ENCODE measurements around the gene PRPSAP2. TPM values are rescaled to one million over a fixed set of nuclear protein-coding genes. Genes with fewer than 3 reads are reported as not detected.

PRPSAP2 gene
- total RNA-seq, 1 experiment from 2014 or later = 24.6 TPM

DNA sequence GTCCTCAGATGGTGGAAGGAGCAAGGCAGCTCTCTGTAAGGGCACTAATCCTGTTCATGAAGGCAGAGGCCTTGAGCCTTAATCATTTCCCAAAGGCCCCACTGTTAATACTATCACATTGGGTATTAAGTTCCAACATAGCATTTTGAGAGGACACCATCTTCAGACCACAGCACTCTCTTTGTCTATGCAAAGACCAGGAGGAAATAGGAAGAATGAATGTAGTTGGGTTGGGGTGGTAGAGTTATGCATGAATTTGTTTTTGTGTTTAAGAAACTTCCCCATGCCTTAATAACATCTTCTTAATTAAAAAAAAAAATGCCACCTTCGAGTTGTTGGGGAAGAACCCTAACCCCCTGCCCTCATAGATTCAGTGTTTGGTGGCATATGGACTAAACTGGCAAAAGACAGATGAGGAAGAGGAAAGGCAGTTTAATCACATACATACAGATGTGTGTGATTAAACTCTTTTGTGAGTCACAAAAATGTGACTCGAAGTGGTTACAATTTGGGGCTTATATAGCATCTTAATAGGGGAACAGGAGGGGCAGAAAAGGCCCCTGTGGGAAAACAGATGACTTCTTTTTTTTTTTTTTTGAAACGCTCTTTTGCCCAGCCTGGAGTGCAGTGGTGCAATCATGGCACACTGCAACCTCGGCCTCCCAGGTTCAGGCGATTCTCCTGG is 59.0 kb downstream of the PRPSAP2 start:
- Mint-ChIP-seq H3K36me3 (ENCODE audit: insufficient read depth, unreplicated experiment) (peaks cover 27% of the 10 kb centered on the region), H3K4me3 (ENCODE audit: low read depth, unreplicated experiment) (no peak overlapping the region), H3K27me3 (ENCODE audit: unreplicated experiment) (no peaks in the 10 kb centered on the region), H3K4me1 (ENCODE audit: low read depth, unreplicated experiment) (peaks cover 18% of the 10 kb centered on the region), H3K9me3 (ENCODE audit: low read depth, unreplicated experiment) (no peaks in the 10 kb centered on the region), H3K27ac (ENCODE audit: unreplicated experiment) (no peak overlapping the region)
- DNase-seq = no peak
- intact Hi-C loops (cut with micrococcal nuclease; ENCODE audit: unreplicated experiment) = no loop called here
- TF ChIP-seq, protein P1, sequence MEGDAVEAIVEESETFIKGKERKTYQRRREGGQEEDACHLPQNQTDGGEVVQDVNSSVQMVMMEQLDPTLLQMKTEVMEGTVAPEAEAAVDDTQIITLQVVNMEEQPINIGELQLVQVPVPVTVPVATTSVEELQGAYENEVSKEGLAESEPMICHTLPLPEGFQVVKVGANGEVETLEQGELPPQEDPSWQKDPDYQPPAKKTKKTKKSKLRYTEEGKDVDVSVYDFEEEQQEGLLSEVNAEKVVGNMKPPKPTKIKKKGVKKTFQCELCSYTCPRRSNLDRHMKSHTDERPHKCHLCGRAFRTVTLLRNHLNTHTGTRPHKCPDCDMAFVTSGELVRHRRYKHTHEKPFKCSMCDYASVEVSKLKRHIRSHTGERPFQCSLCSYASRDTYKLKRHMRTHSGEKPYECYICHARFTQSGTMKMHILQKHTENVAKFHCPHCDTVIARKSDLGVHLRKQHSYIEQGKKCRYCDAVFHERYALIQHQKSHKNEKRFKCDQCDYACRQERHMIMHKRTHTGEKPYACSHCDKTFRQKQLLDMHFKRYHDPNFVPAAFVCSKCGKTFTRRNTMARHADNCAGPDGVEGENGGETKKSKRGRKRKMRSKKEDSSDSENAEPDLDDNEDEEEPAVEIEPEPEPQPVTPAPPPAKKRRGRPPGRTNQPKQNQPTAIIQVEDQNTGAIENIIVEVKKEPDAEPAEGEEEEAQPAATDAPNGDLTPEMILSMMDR (IDR thresholded peaks at IDR 0.05; ENCODE audit: unreplicated experiment) = no peak
- BruUV-seq (replicated peaks) = no TSS peak
- CTCF ChIA-PET = no interaction called here

DNA sequence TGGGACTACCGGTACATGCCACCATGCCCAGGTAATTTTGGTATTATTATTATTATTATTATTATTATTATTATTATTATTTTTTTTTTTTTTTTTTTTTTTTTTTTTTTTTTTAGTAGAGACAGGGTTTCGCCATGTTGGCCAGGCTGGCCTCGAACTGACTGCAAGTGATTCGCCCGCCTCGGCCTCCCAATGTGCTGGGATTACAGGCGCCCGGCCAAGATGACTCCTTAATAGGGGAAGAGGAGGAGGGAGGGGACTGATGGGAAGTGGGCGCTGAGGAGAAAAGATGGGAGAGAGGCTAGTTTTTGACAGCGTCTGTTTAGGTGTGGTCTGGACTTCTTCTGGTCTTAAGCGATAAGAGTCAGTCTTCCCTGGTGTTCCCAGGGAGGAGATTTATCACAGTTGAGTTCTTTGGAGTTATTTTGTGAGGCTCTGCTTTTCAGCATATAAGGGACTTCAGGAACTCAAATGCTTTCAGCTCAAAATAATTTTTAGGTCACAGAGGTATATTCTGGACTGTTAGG is 59.6 kb downstream of the PRPSAP2 start:
- TF ChIP-seq, protein P1 (IDR thresholded peaks at IDR 0.05; ENCODE audit: unreplicated experiment) = no peak
- intact Hi-C loops (cut with micrococcal nuclease; ENCODE audit: unreplicated experiment) = no loop called here
- Mint-ChIP-seq H3K27me3 (ENCODE audit: unreplicated experiment) (no peaks in the 10 kb centered on the region), H3K27ac (ENCODE audit: unreplicated experiment) (no peak overlapping the region), H3K9me3 (ENCODE audit: low read depth, unreplicated experiment) (no peaks in the 10 kb centered on the region), H3K4me1 (ENCODE audit: low read depth, unreplicated experiment) (peaks cover 22% of the 10 kb centered on the region), H3K4me3 (ENCODE audit: low read depth, unreplicated experiment) (no peak overlapping the region), H3K36me3 (ENCODE audit: insufficient read depth, unreplicated experiment) (peaks cover 33% of the 10 kb centered on the region)
- no TSS peak for BruUV-seq (replicated peaks)
- CTCF ChIA-PET = no interaction called here
- no peak for DNase-seq

DNA sequence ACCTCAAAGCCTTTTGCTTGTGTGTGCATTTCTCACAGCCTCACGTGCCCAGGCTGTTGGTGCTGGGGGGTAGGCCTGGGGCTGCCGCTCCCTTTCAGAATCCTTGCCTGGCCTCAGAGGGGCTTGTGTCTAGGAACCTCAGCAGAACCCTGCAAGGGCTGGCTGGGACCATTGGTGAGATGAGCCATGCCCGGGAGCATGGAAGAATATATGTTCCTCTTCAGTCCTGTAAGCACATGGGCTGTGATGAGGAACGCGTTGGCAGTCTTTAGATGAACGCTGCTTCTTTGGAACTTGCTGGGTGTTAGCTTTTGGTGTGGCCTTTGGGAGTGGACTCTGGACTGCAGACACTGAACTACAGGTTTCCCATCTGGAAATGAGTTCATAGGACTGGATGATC is 62.0 kb downstream of the PRPSAP2 start:
- Mint-ChIP-seq H3K36me3 (ENCODE audit: insufficient read depth, unreplicated experiment) (peaks cover 23% of the 10 kb centered on the region), H3K9me3 (ENCODE audit: low read depth, unreplicated experiment) (no peaks in the 10 kb centered on the region), H3K4me3 (ENCODE audit: low read depth, unreplicated experiment) (no peak overlapping the region), H3K4me1 (ENCODE audit: low read depth, unreplicated experiment) (peaks cover 22% of the 10 kb centered on the region), H3K27me3 (ENCODE audit: unreplicated experiment) (no peaks in the 10 kb centered on the region), H3K27ac (ENCODE audit: unreplicated experiment) (peak overlapping the region; percentile 68)
- no peak for DNase-seq
- TF ChIP-seq, protein P1 (IDR thresholded peaks at IDR 0.05; ENCODE audit: unreplicated experiment) = no peak
- BruUV-seq (replicated peaks) = no TSS peak
- CTCF ChIA-PET = no interaction called here
- intact Hi-C loops (cut with micrococcal nuclease; ENCODE audit: unreplicated experiment) = no loop called here

DNA sequence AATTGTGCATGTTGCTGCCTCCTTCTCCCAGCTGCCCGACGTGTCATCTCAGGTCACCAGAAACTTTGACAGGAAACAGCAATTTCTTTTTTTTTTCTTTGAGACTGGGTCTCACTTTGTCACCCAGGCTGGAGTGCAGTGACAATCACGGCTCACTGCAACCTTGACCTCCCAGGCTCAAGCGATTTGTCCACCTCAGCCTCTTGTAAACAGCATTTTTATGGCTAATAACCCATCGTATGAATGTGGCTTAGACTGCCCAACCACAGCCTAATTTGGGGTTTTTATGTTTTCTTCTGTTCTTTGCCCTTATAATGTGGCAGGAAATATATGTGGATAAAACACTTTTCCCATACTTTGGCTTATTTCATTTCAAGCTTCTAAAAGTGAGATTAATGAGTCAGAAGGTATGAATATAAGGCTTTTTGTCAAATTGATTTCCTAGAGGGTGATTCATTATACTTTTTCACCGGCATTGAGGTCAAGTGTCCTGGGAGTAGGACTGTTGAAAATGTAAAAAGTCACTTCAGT is 63.0 kb downstream of the PRPSAP2 start:
- Mint-ChIP-seq H3K4me1 (ENCODE audit: low read depth, unreplicated experiment) (peaks cover 22% of the 10 kb centered on the region), H3K36me3 (ENCODE audit: insufficient read depth, unreplicated experiment) (peaks cover 23% of the 10 kb centered on the region), H3K27ac (ENCODE audit: unreplicated experiment) (peak overlapping the region; percentile 95), H3K4me3 (ENCODE audit: low read depth, unreplicated experiment) (peak overlapping the region; percentile 58), H3K9me3 (ENCODE audit: low read depth, unreplicated experiment) (no peaks in the 10 kb centered on the region), H3K27me3 (ENCODE audit: unreplicated experiment) (no peaks in the 10 kb centered on the region)
- no peak for DNase-seq
- CTCF ChIA-PET = interaction anchor here (1.0 kb wide), 1 partner anchor 18 kb away, joined by 4 read pairs; no protein-coding TSS in a partner anchor
- TF ChIP-seq, protein P1 (IDR thresholded peaks at IDR 0.05; ENCODE audit: unreplicated experiment) = no peak
- BruUV-seq (replicated peaks) = no TSS peak
- intact Hi-C loops (cut with micrococcal nuclease; ENCODE audit: unreplicated experiment) = no loop called here
